Cardiac septum (tissue), 1 donor: ENCODE data around the gene MRM1. TPM values are rescaled to one million over a fixed set of nuclear protein-coding genes. Genes with fewer than 3 reads are reported as not detected.

Experiments
- DNase-seq: peaks from one replicate; pipeline ENCODE4 v3.0.0-alpha.2; 2020; ENCODE audit warnings: low spot score
- intact Hi-C: fragments of 100-400 bp; cut with DNase I; formaldehyde crosslinking; loops from one replicate; pipeline ENCODE4 v1.14.0; 2022
- long read RNA-seq: library from polyadenylated mRNA; unstranded; transcript quantifications from one replicate; pipeline ENCODE4 v2.0.0, GENCODE V29; 2021
- total RNA-seq: library from RNA; stranded (reverse); fragmentation: NEBNext Ultra II Directional; extraction: Animal tissue kit (Norgen Biotek cat#: 25700); gene quantifications from one replicate; pipeline ENCODE4 v1.2.1, GENCODE V29; 2021
- donor health status: DM: no; HTN: no; CAD: no.

The MRM1 gene, protein sequence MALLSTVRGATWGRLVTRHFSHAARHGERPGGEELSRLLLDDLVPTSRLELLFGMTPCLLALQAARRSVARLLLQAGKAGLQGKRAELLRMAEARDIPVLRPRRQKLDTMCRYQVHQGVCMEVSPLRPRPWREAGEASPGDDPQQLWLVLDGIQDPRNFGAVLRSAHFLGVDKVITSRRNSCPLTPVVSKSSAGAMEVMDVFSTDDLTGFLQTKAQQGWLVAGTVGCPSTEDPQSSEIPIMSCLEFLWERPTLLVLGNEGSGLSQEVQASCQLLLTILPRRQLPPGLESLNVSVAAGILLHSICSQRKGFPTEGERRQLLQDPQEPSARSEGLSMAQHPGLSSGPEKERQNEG
- 7.0 TPM for total RNA-seq
- long read RNA-seq, partial matches to known transcripts = 1 of 2 reads
- long read RNA-seq, other reads (novel, unspliced or antisense) = 1 of 2 reads

DNA sequence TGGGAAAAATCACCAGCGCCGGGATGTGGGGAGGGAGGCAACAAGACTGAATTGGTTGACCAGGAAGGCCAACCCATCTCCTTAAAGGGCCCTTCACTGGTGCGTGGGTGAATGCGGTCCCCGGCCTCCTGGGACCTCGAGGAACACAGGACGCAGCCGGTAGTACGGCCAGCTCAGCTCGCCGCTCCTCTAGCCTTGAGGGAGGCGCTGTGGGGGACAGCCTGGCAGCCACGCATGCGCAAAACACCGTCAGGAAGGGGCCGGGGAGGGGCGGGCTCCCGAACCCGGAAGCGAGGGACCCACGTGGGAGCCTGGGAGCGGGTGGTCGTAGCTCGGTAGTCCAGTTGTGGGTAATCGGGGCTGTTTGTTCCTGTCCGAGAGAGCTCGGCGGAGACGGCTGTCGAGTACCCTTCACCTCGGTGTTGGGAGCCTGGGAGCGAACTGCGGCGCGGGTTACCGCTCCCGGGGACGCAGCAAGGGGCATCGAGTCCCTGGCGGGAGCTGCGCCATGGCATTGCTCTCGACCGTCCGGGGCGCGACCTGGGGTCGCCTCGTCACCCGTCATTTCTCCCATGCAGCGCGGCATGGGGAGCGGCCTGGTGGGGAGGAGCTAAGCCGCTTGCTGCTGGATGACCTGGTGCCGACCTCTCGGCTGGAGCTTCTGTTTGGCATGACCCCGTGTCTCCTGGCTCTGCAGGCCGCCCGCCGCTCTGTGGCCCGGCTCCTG lies at the start of gene MRM1:
TSS of gene MRM1 (plus strand) at position 281 of the 727 bp plus-strand sequence. CDS start at position 509, 228 bp downstream.
- peak; percentile 97 for DNase-seq
- intact Hi-C loops = loop anchor here (5.0 kb wide), 2 partner anchors 64 to 346 kb away; partner anchors contain the start of gene AATF

DNA sequence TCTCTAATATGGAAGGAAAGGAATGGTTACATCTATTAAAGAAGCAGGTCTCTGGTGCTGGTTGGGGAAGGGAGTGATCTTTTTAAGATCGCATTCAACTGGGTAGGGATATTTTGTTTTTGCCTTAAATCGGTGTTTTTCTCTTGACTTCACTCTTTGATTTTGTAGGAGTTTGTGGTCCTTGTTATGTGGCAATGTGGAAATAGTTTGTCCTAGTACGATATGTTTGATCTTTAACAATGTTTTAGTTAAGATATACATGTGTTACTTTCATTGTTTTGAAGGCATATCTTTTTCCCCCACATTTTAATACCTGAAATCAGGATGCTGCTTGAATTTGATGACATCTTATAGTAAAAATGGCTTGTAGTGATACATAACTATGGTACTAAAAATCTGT lies 47.9 kb upstream of the MRM1 start:
- intact Hi-C loops = no loop called here
- DNase-seq = no peak

DNA sequence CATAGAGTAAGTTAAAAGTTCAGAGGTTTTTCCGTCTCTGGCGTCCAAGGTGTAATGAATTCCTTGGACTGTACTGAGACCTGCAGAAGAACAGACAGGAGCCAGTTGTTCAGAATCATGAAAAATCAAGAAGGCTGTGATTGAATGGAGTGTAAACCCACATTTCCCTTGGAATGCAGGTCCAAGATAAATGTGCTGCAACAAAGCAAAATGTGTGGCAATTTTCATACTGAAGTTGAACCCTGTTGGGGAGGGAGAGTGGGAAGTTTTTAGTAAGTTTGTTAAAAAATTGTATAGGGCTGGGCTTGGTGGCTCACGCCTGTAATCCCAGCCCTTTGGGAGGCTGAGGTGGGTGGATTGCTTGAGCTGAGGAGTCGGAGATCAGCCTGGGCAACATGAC lies 35.3 kb upstream of the MRM1 start:
- no peak for DNase-seq
- intact Hi-C loops = no loop called here

DNA sequence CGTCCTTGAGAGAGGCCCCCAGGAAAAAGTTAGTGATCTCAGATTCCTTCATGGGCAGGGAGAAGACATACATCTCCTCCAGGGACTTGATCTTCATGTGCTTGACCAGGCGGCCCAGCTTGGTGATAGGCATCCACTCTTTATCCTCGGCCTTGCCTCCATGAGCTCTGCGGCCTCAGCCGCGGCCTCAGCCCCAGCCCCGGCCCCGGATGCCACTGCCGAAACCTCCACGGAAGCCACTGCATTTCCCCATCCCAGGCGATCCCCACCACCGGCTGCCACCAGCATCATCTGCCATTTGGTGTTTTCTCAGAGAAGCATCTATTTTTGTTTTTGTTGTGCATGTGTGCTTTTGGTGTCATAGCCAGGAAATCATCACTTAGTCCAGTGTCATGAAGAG lies 26.4 kb upstream of the MRM1 start:
- DNase-seq = no peak
- intact Hi-C loops = no loop called here

DNA sequence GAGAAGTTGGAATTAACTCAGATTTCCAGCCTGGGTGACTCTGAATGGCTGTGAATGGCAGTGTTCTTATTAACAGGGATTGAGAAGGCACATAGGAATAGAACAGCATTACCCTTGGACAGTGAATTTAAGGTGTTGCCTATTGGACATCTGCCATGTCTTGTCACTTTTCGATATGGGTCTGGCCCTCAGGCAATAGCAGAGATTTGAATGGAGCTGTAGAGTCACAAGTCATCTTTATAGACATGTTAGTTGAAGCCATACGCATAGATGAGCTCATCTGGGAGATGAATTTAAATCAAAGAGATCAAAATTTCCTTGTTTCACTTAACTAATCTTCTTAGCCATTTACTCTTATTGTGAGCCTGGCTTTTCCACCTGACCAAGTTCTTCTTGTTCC lies 24.6 kb upstream of the MRM1 start:
- DNase-seq = no peak
- intact Hi-C loops = no loop called here

DNA sequence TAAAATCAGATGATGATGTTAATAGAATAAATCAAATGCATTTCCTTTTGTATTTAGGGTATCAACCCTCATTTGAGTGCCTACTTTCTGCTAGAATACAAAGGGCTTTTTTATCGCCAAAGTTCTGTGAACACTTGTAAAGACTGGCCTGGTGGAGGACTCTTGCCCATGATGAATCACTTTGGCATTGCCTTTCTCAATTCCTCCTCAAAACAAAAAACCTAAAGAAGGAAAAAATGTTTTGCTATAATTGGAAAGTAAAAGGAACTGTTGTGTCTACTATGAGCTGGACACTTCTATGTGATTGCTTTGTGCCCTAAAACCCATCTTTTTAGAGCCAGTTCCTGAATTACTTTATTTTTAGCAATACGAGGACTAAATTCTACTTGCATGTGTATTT lies 22.7 kb upstream of the MRM1 start:
- intact Hi-C loops = no loop called here
- DNase-seq = no peak

DNA sequence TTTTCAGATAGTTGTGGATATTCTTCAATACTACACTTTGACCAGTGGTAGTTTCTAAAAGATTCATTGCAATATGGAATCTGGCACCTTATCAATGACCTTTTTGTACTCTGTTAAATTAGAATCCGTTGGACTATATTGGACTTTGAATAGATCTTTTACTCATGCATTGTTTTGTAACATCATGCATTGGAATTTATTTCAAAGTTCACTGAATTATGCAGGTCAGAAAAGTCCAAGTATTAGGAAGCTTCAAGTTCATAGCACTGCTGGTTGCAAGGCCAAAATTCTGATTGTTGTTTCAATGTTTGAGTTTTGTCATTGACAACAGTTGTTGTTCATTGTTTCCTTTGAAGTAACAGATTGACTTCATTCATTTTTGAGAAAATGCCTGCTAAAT lies 17.6 kb upstream of the MRM1 start:
- intact Hi-C loops = no loop called here
- DNase-seq = no peak

DNA sequence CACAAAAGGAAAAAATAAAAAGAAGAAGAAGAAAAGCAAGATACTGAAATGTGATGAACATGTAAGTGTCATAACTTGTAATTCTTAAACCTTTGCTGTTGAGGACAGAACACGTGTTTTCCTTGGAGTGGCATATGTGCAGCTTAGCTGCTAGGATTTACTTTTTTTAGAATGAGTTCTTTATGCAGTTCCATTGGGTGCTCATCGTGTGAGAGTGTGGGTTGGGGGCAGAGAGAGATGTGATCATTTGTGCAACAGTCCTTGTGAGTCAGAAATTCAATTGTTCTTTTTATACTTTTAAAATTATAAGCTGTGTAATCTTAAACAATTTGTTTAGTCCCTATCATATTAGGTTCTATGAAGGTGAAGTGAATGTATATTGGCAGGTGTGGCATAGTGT lies 15.2 kb upstream of the MRM1 start:
- intact Hi-C loops = no loop called here
- no peak for DNase-seq

DNA sequence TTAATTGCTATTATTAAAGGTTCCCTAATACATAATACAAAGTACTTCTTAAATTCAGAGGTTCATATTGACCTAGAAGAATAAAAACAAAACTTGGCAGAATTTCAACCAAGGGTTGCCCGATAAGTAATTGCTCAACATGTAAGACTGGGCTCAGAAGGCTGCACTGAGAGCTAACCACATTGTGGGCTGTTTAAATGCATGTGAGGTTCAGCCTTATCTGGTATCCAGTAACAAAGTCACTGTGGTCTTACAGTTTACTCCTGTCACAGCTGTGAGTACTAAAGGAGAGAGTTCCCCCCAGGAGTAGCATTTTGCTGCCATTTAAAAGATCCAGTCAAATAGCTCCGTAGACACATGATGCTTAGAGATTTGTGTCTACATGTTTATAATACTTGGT lies 11.3 kb upstream of the MRM1 start:
- intact Hi-C loops = loop anchor here (5.0 kb wide), 1 partner anchor 43 kb away; no protein-coding TSS in a partner anchor
- no peak for DNase-seq

DNA sequence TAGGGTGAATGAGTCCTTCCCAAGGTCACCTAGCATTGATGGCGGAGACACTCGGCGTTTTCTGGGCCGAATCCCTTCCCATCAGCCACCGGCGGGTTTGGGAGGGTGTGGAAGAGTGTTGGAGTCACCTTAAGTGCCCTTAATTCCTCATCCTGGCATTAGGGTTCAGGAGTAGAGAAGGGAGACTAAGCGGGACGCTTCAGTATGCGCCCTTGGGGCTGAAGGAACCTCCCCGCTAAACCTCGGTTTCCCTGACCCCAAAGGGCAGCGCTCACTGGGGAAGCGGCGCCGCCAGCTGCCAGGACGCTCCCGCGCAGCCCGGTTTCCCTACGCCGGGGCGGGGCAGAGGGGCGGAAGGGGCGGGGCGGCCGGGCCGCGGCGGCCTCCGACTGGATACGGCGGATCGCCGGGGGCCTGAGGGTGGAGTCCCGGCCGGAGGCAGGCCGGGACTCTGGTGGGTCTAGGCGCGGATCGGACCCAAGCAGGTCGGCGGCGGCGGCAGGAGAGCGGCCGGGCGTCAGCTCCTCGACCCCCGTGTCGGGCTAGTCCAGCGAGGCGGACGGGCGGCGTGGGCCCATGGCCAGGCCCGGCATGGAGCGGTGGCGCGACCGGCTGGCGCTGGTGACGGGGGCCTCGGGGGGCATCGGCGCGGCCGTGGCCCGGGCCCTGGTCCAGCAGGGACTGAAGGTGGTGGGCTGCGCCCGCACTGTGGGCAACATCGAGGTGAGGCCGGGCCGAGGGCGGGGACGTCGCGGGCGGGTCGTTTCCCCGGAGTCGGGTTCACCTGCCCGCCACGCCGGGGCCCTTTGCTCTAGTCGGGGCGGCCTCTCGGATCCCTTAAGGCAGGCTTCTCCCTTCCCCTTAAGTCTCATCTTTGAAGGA lies 9.7 kb upstream of the MRM1 start, which contains the start of gene DHRS11:
TSS of gene DHRS11 (plus strand) at position 446 of the 882 bp plus-strand sequence. CDS start at position 577, 131 bp downstream.
- intact Hi-C loops = loop anchor here (5.0 kb wide), 1 partner anchor 44 kb away; no protein-coding TSS in a partner anchor

DNA sequence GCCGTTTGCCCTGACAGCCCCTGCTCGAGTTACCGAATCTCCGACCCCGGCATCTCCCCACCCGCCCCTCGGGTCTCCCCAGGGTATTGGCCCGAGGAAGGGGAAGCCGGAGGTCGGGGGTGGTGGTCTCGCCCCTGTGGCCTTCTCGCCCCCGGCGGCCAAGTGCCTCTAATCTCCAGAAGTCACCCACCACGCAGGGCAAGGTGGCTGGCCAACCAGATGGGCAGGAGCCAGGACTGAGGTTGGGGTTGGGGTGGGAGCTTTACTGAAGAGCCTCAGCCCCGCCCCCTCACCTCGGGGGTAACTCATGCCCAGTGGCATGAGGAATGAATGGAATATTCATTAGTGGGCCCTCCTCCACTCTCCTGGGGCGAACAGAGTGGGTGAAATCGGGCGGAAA lies 9.1 kb upstream of the MRM1 start:
- intact Hi-C loops = loop anchor here (5.0 kb wide), 1 partner anchor 45 kb away; no protein-coding TSS in a partner anchor
- DNase-seq = no peak

More for the DNA sequence above, 9.7 kb upstream of the MRM1 start, which contains the start of gene DHRS11:
- peak; percentile 92 for DNase-seq

DNA sequence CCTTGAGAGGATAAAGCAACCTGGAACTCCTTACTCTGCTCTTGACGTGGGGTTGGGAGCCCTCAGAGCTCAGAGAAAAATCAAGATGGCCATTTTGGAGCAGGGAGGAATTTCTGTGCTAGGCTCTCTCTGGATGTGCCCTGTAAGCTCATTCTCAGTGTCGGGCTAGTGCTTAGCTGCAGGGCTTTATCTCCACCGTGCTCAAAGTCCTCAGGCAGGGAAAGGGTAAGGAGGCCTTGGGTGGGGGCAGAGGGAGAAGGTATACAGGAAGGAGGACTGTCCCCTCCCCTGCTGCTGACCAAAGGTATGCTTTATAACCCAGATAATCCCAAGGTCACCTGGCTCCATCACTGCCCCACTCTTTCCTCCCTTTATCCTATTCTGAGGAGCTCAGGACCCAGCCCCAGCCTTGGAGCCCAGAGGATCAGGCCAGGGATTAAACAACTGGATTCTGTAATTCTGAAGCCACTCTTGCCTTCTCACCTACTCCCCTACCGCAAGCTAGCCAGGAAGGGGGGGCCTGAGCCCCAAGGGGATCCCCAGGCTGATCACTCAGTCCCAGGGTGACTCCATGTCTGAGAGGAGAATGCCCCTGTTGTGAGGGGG lies 8.6 kb upstream of the MRM1 start:
- DNase-seq = no peak
- intact Hi-C loops = loop anchor here (5.0 kb wide), 1 partner anchor 46 kb away; no protein-coding TSS in a partner anchor

DNA sequence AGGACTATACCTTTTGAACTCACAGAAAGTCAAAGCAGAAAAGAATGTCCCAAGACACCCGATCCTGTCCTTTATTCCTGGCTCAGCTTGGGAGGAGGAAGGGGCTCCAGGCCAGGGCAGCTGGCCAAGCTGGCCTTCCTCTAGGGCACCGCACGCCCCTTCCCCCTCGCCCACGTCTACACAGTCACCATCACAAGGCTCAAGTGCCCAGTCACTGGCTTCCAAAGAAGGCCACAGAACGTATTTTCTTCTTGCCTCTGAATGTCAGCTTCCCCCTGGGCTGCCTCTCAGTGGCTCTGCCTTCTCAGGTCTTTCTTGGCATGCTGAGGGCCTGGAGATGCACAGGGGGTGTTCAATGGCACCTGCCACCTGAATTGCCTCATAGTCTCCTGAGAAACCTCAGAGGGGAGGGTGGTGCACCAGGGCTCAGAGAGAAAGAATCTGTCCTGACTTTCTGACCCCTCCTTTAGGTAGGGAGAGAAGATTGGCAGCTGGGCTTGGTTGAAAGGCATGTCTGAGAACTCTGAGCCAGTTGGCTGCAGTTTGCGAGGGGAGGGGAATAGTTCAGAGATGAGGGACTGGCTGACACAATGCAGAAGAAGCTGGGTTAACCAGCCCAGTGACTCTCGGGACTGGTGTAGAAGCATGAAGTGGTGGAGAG lies 7.6 kb upstream of the MRM1 start:
- DNase-seq = no peak
- intact Hi-C loops = loop anchor here (5.0 kb wide), 1 partner anchor 46 kb away; no protein-coding TSS in a partner anchor

DNA sequence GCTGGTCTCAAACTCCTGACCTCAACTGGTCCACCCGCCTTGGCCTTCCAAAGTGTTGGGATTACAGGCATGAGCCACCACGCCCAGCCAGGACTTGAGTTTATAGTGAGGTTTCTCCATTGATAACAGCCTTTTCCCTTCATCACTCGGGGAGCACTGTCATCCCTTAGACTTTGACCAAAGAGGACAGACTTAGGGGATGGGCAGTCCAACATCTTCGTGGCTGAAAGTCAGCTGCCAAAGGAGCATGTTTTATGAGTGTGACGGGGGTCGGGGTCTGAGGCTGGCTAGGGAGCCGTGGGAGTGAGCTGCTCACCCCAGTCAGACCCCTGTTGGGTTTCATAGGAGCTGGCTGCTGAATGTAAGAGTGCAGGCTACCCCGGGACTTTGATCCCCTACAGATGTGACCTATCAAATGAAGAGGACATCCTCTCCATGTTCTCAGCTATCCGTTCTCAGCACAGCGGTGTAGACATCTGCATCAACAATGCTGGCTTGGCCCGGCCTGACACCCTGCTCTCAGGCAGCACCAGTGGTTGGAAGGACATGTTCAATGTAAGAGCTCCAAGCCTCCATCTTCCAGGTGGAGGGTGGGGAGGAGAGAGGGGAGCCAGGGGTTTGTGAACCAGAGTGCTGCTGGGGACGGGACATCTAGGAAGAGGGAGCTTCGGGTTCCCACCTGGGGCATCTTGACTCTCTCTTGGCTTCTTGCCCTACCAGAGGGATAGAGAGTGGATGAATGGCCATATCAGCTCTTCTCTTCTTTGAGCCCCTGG lies 6.6 kb upstream of the MRM1 start:
- DNase-seq = no peak
- intact Hi-C loops = loop anchor here (5.0 kb wide), 1 partner anchor 48 kb away; no protein-coding TSS in a partner anchor

DNA sequence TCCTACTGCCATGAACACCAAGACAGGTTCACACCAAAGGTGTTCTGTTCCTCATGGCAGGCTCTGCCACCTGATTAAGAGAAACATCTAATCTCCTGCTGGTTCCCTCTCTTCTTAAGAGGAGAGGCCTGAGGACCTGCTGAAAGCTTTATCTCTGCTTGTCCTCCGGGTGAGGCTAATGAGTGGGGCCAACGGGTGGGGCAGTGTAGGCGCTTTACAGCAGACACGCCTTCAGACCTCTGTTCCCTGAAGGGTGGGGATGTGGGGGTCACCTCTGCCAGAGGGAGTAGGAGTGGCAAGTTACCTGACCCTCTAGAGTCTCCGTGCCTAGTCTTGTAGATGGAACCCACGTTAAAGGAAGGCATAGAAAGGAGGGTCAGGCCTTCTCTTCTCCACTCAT lies 4.2 kb upstream of the MRM1 start:
- intact Hi-C loops = no loop called here
- no peak for DNase-seq

DNA sequence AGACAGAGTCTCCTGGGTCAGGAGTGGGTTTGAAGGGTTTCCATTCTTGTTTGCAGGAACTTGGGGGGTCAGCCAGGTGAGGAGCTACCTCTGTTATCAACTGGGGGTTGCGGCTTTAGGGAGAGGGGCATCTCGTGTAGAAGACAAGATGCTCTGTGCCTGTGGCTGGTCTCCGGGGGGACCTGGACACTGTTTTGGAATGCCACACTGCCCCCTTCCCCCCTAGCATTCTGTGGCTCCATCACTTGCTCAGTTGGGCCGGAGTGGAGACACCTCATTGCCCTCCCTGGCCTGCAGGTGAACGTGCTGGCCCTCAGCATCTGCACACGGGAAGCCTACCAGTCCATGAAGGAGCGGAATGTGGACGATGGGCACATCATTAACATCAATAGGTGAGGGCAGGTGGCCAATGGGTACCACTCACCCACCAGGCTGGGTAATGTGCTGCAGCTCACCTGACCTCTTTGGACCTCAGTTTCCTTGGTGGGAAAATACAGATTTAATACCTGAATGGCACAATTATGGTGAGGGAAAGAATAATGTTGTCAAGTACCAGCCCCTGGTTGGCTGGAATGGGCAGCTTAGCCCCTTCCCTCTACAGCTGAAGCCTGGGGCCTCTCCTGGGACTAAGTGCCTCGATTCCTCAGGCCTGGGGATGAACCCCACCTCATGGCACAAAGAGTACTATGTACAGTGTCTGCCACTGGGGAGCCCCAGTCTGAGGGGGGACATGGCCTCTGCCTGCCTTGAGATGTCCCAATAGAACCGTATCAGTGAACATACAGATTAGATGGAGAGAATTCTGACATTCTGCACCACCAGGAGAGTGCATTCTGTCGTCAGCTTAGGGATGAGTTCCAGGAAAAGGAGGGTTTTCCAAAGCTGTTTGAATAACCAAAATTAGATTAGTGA lies 3.3 kb upstream of the MRM1 start:
- intact Hi-C loops = no loop called here
- no peak for DNase-seq

DNA sequence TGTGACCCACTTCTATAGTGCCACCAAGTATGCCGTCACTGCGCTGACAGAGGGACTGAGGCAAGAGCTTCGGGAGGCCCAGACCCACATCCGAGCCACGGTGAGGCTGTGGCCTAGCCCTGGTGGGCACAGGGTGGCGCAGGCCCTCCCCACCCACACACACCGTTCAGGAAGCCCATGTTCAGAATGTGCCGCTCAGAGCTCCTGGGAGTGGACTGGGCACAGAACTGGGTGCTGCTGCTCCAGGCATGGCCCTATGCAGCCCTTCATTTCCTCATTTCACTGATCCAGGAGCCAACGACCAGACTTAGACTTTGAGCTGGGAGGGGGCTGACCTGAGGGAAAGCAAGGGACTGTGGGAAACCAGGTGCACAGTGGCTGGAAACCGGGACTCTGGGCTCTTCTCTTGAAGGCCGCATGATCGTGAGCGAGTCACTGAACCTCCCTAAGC lies 2.4 kb upstream of the MRM1 start:
- peak; percentile 56 for DNase-seq
- intact Hi-C loops = no loop called here
